GM10266 (cell line): ENCODE measurements around the gene DNPEP.

Experiments used
- DNase-seq: peaks from one replicate; pipeline ENCODE4 v3.0.0; 2012; ENCODE audit errors: extremely low spot score
- TF ChIP-seq, protein P1 (sequence below): IDR thresholded peaks from 2 replicates; pipeline ENCODE4 v1.5.1; 2012; ENCODE audit warnings: mild to moderate bottlenecking, low read depth; ENCODE audit not compliant: control insufficient read depth, insufficient read depth; ENCODE audit errors: missing control alignments

DNPEP gene

DNA sequence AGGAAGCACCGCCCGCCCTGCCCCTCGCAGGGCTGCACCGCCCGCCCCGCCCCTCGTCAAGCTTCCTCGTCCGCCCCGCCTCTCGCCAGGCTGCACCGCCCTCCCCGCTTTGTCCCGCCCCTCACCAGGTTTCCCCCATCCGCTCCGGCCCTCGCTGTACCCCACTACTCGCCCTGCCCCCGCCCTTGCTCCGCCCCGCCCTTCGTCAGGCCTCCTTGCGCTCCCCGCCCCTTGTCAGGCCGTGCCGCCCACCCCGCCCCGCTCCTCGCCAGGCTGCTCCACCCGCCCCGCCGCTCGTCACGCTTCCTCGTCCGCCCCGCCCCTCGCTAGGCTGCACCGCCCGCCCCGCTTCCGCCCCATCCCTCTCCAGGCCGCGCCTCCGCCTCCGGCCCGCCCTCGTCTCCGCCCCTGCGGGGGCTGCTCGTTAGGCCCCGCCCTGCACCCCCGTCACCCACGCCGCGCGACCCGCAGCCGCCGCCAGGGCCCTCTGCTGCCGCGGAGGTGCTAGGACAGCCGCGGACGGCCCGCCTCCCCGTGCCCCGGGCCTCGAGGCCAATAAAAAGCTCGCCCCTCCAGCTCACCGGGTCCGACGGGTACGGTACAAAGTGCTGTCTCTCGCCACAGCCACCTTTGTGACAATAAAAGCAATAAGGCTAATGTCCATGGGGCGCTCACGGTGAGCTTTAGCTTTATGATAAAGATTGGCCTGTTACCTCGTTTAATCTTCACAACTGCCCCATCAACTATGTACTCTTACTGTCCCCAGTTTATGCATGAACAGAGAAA lies 602 bp upstream of the DNPEP start:
- TF ChIP-seq, protein P1, sequence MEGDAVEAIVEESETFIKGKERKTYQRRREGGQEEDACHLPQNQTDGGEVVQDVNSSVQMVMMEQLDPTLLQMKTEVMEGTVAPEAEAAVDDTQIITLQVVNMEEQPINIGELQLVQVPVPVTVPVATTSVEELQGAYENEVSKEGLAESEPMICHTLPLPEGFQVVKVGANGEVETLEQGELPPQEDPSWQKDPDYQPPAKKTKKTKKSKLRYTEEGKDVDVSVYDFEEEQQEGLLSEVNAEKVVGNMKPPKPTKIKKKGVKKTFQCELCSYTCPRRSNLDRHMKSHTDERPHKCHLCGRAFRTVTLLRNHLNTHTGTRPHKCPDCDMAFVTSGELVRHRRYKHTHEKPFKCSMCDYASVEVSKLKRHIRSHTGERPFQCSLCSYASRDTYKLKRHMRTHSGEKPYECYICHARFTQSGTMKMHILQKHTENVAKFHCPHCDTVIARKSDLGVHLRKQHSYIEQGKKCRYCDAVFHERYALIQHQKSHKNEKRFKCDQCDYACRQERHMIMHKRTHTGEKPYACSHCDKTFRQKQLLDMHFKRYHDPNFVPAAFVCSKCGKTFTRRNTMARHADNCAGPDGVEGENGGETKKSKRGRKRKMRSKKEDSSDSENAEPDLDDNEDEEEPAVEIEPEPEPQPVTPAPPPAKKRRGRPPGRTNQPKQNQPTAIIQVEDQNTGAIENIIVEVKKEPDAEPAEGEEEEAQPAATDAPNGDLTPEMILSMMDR: peak; percentile 84
- DNase-seq: peak; percentile 98

DNA sequence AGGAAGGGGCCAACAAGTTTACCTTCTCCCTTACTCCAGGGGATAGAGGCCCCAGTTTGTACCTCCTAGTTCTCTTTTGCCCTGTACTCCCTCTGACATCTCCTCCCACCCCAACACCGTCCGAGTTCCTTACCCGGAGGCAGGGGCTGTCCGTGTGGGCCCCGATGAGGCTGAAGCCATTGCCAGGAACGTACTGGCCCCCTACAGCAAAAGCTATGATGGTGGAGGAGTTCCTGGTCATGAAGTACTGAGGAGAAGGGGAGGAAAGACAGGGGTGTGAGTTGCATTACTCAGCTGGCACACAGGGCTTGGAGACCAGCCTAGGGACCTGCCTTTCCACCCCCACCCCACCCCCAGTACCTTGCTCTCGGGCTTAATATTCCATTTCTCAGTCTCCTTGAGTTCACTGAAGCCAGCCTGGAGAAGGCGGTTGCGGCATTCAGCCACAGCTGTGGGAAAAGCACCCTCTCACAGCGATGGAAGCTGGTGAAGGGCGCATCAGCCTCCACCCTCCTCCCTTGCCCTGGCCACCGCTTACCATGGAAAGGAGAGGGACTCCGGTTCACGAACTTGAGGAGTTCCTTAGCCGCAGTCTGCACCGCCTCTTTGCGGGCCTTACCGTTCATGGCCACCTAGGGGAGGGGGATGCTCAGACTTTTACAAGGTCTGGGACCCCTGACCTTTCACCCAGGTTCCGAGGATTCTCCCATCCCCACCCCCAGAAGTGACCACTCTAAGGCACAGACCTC lies 1.0 kb downstream of the DNPEP start:
- no peak for DNase-seq
- TF ChIP-seq, protein P1: no peak

DNA sequence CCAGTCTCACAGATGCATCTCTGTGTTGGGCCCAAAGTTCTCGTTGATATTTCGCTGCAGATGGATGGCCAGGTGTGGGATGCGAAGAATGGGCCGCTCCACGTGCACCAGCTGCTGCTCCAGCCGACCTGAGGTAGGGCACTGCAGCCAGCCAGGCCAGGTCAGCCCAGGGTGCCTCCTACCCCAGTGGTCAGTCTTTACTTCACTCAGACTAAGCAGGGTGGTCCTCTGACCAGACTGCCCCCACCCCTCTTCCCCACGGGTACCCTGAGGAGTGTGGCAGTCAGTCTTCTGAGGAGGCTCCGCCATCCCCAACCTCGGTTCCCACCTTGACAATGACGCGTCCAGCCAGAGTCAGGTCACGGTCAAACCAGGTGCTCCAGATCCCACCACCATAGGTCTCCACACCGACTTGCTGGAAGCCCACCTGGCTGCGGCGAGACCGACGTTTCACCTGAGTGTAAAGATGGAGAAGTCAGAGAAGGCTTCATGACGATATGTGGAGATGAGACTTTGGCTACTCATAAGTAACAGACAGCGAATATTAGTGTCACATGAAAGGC lies 1.7 kb downstream of the DNPEP start:
- TF ChIP-seq, protein P1: no peak
- no peak for DNase-seq

DNA sequence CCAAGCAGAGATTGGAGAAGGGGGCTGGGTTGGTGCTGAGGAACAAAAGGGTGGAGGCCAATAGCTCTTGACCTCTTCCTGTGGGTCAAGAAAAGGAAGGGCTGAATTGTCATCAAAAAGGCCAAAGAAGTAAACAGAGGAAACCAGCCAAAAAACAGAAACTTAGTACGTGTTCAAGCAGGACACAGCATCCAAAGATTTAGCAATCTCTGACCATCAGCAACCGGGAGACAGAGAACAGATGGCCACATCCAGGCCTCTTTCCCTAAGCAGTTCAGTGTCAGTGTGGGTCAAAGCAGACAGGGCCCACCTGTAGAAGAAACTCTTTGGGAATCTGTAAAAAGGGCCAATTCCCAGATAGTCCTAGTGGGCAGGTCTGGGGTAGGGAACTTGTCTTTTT lies 2.9 kb downstream of the DNPEP start:
- DNase-seq: no peak
- TF ChIP-seq, protein P1: no peak

DNA sequence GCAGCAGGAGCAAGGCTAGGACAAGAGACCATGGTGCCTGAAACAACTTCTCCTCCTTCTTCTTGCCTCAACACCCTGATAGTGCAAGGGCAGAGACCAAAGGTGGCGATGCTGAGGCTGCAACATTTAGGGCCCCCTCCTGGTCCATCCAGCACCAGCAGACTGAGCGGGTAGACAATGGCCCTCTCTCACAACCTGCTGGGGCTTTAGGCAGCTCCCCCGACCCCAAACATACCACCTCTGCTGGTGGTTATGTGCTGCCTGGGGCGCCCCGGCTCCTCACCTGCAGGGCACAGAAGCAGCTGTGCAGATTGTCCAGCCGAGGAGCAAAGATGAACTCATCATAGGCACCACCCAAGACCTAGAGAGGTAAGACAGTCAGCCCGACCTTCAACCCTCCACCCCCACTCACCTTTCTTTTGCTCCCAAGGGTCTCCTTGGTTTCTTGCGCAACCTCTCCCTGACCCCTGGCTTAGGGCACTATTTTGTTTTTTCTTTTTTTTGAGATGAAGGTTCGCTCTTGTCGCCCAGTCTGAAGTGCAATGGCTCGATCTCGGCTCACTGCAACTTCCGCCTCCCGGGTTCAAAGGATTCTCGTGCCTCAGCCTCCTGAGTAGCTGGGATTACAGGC lies 3.5 kb downstream of the DNPEP start:
- TF ChIP-seq, protein P1: no peak
- no peak for DNase-seq

DNA sequence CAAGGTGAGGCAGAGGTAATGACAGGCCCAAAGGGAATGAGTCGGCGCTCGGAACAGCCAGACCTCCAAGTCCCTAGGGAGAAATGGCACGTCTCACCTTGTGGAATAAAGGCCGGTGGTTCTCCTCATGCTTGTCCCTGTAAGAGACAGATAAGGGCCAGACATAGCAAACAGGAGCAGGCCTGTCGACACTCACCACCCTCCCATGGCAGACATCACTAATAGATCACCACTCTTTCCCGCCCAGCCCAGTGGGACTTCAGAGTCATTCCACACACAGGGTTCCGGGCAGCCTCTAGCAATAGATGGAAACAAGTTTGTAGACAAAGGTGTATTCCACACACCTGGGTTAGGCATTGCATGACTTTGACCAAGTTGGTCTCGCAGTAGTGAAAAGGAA lies 6.3 kb downstream of the DNPEP start:
- TF ChIP-seq, protein P1: no peak
- DNase-seq: no peak
